Measurements from ENCODE around the gene IL18.

- TF ChIP-seq CTCF (conservative IDR thresholded peaks at IDR 0.05; ENCODE audit: low read depth in 2 of 2) (no peak), CREB1 (CRISPR knock-in tag; IDR thresholded peaks at IDR 0.05; ENCODE audit: low read depth) (no peak), POLR2AphosphoS5 (IDR thresholded peaks at IDR 0.05; ENCODE audit: low read depth) (no peak), EZH2 (IDR thresholded peaks at IDR 0.05; ENCODE audit: low read depth, unreplicated experiment) (no peak), JUNB (IDR thresholded peaks at IDR 0.05; ENCODE audit: unreplicated experiment) (no peak), EZH2phosphoT487 (IDR thresholded peaks at IDR 0.05; ENCODE audit: unreplicated experiment) (no peak), REST (IDR thresholded peaks at IDR 0.05; ENCODE audit: unreplicated experiment) (no peak), ETS1 (IDR thresholded peaks at IDR 0.05) (no peak), STAT1 (IDR thresholded peaks at IDR 0.05; ENCODE audit: unreplicated experiment) (no peak), ZNF331 (CRISPR knock-in tag; IDR thresholded peaks at IDR 0.05; ENCODE audit: low read depth) (no peak)
Measured at GRCh38 chr11:112186304-112186703, 22.4 kb upstream of the IL18 start.

Measured in GM23338 (cell line).